ENCODE results near the gene ZNF334.

ZNF334 gene

DNA sequence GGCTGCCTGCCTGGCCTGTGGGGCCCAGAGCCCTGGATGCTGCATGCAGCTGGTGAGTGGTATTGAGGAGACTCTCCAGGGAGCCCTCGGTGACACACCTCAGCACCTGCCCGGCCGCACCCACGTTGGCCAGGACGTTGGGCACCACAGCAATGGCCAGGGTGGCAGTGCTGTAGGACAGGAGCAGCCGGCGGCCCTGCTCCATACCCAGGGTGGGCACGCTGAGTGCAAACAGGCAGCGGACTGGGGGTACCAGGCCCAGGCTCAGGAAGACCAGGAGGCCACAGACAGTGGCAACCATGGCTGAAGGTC is 32.4 kb upstream of the ZNF334 start:
- no peak for DNase-seq (ENCODE audit: low spot score)

DNA sequence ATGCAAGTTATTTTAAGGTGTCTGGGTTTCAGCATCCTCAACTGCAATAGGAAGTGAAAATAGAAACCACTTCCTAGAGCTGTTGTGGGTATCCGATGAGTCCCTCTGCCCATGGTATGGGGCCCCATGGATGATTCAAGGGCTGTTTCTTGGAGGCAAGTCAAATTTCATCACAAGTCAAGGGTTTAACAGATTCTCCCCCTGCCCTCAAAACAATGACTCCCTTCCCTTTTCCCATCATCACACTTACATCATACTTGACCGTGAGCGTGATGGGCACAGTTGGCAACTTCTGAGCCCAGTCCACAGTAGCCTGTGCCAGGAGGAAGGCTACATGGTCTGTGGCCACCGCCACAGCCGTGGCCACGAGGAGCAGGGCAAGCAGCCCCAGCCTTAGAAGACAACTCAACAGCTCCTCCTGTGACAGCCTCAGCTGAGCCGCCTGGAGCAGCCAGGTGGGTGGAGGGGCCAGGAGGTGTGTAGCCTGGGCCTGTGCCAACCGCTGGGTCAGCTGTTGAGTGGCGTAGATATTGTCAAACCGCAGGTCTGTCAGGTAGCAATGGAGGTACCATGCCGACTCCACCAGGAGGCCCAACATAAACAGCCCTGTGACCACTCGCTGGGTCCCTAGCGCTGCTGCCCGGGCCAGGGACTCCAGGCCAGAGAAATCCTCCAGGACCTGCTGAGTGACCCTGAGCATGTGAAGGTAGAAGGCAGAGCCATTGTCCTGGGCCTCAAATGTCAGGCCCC is 31.9 kb upstream of the ZNF334 start:
- peak; percentile 23 for DNase-seq (ENCODE audit: low spot score)

DNA sequence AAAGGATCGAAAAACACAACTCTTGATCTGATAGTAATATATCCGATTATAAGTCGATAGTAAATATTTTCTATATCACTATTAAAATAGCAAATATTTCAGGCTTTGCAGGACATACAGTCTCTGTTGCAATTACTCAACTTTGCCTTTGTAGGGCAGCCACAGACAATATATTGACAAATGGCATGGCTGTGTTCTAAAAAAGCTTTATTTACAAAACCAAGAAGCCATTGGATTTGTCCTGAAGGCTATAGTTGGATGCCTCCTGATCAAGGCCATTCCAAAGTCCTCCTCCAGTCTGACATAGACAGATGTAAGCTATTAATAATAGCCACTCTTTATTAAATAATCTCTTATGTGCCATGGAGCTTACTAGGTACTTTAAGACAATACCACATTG is 31.2 kb upstream of the ZNF334 start:
- DNase-seq (ENCODE audit: low spot score): no peak

DNA sequence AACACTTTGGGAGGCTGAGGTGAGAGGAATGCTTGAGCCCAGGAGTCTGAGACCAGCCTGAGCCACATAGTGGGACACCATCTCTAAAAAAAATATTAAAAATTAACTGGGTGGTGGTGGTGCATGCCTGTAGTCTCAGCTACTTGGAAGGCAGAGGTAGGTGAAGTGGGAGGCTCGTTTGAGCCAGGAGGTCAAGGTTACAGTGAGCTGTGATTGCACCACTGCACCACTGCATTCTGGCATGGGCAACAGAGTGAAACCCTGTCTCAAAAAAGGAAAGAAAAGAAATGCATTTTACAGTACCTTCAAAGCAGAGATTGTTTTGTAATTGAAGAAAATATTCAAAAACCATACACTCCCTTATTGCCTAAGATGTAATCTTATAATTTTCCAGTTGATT is 30.6 kb upstream of the ZNF334 start:
- no peak for DNase-seq (ENCODE audit: low spot score)

DNA sequence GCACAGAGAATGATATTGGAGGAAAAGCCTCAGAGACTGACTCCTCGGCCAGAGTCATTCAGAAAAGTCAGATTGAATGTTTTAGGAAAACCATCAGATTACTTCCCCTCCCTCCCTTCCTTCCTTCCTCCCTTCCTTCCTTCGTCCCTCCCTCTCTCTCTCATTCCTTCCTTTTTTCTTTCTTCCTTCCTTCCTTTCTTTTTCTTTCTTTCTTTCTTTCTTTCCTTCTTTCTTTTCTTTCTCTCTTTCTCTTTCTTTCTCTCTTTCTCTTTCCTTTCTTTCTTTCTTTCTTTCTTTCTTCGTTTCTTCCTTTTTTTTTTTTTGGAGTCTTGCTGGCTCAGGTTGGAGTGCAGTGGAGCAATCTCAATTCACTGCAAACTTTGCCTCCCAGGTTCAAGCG is 29.7 kb upstream of the ZNF334 start:
- DNase-seq (ENCODE audit: low spot score): no peak

DNA sequence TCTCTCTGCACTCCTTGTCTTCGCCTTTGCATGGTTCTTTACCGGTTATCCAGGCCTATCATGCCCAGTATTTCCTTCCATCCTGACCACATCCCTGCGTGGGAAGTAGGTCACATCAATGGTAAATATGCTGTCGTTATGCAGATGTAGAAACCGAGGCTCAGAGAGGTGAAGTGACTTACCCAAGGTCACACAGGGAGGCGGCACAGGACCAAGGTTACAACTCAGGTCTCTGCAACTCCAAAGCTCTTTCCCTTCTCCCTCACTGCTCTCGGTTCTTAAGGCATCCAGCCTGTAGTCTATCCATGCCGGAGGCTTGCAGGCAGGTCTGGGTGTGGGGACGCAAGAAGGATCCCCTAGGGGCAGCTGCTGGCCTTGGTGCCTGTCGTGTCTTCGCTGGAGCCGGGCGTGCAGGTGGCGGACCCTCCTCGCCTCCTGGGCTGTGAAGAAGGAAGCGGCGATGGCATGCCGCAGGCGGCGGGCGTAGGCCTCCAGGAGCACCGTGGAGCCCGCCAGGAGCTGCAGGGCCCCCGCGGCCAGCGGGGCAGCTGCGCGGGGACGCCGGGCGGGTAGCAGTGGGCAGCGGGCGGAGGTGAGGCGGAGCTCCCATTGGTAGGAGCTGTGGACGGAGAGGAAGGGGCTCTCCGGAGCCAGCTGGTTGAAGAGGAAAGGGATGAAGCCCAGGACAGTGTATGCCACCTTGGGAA is 28.0 kb upstream of the ZNF334 start:
- no peak for DNase-seq (ENCODE audit: low spot score)

DNA sequence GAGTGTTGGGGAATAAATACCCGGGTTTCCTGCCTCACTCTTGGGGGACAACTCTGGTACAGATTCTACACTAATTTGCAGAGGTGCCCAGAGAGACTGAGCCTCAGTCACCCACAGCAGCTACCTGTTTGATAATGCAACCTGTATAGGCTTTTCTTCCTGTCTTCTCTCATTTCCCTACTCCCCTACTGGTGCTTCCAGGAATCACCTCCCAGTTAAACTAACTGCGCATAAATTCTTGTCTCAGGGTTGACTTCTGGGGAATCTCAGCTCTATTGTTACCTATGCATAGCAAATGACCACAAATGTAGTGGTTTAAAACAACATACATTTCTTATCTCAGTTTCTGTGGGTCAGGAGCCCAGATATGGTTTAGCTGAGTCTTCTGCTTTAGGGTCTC is 25.8 kb upstream of the ZNF334 start:
- DNase-seq (ENCODE audit: low spot score): no peak

DNA sequence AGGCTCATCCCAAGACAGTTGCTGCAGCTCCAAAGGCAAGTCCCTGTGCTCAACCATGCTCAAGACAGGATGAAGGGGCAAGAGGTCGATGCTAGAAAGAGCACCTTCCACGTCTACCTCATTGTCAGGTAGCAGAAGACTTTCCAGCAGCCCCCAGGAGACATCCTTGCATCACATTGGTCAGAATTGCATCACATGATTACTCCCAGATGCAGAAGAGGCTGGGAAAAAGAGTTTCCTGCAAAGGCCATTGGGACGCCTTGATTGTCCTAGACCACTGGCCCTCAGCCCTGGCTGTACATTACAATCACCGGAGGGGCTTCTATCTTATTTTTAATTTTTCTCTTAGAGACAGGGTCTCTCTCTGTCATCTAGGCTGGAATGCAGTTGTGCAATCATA is 17.3 kb upstream of the ZNF334 start:
- no peak for DNase-seq (ENCODE audit: low spot score)

DNA sequence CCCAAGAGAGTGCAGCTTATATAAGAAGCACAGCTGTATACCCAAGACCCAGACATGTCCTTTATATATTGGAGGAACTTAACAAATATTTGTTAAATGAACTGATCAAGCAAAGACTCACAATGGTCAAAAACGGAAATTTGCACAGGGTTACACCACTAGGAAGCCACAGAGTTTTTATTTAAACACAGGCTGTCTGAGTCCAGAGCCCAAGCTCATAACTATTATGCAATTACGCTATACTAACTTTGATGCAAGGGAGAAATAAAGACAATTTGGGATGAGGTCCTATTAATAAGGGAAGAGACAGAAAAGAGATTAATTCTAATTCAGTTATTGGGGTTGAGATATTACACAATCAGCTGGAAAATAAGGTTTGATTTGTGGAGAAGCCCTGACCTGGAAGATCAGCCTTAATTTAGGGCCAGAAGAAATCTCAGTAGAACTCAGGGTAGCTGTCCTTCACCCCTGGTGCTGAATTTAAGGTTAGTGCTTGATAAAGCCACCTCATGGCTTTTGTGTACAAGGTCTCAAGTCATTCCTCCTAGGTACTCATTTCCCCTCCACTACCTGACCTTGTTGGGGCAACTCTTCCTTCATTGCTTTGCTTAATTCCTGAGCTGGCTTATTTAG is 10.5 kb upstream of the ZNF334 start:
- no peak for DNase-seq (ENCODE audit: low spot score)

DNA sequence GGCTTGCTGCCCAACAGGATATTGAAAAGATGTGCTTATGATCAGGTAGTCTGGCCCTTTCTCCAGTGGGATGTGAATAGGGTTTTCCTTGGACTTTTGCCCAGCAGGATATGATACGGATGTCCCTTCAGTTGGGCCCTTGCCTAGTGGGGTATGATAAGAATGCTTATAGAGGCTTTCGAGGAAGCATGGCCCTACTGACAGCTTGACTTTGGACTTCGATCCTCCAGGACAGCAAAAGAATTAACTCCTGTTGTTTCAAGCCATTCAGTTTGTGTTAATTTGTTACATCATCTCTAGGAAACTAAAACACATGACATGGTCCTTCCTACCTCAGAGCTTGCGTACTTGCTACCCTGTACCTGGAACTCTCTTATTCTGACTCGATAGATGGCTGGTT is 9.7 kb upstream of the ZNF334 start:
- DNase-seq (ENCODE audit: low spot score): no peak

DNA sequence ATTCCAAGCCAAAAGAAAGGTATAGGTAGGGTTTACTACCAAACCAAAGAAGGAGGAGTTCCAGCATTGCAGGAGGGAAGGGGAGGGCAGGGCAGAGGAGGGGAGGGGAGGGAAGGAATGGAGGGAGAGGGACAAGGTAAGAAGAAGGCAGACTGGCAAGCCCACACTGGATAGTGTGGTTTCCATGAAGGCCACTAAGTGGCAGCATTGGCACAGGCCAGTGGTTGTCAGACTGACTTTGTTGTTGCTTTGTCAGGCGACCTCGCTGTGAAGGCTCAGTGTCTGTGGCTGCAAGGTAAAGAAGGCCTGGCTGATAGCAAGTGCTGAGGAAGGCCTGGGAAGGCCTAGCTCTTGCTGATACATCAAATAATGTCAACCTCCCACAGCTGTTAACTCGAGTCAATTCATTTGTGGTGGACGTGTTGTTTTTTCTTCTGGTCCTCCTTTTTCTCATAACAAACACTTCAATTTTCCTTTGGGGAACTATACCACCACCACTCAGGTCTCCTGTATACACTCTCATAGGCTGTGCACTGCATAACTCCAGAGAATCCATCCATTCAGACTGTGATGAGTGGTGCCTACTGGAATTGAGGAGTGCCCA is 7.7 kb upstream of the ZNF334 start:
- peak; percentile 69 for DNase-seq (ENCODE audit: low spot score)

DNA sequence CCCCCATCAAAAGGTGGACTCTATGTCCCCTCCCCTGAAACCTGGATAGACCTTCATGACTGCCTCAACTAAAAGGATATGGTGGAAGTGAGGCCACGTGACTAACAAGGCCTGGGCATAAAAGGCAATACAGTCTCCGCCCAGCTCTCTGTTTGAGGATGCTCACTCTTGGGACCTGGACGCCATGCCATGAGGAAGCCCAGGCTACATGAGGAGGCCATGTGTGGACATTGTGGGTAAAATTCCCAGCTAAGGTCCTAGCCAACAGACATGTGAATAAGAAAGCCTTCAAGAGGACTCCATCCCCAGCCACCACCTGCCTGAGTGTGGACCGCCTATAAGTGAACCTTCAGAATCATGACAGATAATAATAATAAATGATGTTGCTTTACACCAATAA is 7.2 kb upstream of the ZNF334 start:
- no peak for DNase-seq (ENCODE audit: low spot score)

DNA sequence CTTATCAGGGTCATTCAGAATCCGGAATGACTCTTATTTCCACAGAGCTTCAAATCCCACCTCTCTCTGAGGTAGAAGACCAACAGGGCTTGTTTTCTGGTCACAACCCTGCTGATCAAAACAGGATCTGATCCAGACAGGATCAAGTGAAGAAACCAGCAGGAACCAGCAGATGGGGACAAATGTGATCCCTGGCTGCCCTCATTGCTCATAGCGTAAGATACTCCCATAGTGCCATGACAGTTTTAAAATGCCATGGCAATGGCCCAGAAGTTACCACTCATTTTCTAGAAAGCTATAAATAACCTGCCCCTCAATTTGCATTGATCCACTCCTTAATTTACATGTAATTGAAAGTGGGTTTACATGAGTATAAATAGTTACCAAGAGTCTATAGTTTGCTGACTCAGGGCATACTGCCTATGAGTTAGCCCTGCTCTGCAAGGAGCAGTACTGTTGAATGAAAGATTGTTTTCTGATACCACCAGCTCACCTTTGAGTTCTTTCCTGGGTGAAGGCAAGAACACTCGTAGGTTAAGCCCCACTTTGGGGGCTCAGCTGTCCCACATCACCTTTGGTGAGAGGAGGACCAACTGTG is 6.2 kb upstream of the ZNF334 start:
- no peak for DNase-seq (ENCODE audit: low spot score)

DNA sequence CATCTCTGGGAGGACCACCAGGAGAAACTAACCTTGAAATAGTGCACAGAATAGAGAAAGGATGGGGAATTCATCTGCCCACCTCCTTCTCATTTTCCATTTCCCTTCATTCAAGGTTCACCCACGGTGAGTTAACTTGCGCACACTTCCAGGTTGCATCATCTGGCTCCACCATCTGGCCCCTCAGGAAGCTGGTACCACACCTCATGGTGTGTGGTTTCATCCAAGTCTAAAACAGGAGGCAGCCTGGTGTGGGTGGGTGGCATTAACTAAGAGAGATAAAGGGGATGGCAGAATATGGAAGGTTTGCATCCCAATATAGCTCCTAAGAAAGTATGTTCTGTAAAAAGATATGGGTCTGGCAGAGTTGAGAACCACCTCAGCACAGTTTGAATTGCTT is 3.8 kb downstream of the ZNF334 start:
- DNase-seq (ENCODE audit: low spot score): no peak

DNA sequence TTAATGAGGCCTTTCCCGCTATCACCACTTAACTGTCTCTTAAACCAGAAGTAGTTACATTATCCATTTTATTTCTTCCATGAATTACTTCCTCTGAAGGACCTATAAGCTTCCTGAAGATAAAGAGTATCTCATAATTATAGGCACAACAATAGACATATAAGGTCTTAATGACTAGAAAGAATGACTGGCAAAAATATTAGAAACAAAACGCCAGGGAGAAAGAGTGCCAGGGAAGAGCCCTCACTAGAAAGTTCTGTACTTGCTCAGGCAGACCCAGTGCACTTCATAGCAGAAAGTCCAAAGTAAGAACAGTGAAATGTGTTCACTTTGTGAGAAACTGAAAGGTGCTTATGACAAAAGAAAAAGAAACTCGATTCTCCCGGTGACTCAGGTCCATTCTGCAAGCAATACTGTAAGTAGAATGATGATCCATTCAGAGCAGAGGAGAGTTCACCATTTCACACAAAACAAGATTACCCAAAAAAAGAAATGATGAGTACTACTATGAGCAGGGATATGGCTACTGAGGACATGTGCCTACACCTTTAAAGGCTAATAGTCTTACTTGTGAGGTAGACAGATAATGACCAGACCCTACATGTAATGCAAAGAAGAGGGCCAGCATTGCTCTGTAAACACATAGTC is 5.5 kb downstream of the ZNF334 start:
- no peak for DNase-seq (ENCODE audit: low spot score)

DNA sequence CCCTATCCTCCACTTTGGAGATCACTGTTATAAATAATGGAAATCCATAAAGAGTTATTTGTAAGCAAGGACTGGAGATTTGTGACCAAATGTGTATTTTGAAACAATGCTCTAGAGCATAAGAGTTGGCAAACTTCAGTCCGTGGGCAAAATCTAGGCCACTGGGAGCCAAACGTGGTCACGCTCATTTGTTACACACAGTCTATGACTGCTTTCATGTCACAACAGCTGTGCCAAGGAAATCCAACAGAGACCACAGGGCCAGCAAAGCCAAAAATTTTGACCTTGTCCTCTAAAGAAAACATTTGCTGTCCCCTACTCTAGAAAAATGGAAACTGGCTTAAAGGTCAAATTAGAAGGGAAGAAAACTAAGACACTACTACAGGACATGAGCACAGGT is 7.9 kb downstream of the ZNF334 start:
- DNase-seq (ENCODE audit: low spot score): no peak

DNA sequence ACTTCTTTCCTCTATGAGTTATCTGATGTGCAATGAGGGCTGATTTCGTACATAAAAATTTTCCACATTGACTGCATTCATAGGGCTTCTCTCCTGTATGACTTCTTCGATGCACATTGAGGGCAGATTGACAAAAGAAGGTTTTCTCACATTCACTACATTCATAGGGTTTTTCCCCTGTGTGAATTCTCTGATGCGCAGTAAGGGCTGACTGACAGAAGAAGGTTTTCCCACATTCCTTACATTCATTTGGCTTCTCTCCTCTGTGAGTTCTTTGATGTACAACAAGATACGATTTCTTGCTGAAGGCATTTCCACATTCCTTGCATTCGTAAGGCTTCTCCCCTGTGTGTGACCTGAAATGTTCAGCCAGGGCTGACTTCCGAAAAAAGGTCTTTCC is 11.4 kb downstream of the ZNF334 start:
- DNase-seq (ENCODE audit: low spot score): no peak

DNA sequence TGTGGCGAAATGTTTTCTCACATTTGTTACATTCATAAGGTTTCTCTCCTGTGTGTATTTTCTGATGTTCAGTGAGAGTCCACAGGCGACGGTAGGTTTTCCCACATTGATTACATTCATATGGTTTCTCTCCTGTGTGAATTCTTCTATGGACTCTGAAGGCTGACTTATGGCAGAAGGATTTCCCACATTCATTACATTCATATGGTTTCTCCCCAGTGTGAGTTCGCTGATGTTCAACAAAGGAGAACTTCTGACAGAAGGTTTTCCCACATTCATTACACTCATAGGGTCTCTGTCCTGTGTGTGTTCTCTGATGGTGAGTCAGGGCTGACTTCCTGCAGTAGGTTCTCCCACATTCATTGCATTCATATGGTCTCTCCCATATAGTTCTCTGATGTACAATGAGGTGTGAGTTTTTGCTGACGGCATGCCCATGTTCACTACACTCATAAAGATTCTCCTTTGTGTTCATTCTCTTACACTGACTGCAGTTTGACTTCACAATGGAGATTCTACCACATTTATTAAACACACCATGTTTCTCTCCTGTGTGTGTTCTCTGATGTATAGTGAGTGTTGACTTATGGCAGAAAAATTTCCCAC is 11.9 kb downstream of the ZNF334 start:
- DNase-seq (ENCODE audit: low spot score): no peak

DNA sequence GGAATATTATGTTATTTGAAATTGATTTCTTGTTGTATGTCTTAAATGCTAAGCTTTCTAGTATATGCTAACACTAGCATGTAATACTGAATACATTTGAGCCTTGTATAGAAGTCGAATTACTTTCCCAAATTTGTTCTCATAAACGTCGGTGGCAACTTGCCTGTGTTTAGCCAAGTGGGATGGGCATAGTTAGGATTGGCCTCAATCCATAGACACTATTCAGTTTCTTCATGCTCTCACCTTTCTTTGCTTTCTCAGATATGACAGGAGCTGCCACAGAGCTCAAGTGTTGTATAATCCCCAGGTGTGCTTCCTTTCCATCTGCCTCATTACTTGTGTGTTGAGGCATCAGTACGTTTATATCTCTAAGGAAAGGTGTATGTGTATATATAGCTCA is 19.3 kb downstream of the ZNF334 start:
- no peak for DNase-seq (ENCODE audit: low spot score)

DNA sequence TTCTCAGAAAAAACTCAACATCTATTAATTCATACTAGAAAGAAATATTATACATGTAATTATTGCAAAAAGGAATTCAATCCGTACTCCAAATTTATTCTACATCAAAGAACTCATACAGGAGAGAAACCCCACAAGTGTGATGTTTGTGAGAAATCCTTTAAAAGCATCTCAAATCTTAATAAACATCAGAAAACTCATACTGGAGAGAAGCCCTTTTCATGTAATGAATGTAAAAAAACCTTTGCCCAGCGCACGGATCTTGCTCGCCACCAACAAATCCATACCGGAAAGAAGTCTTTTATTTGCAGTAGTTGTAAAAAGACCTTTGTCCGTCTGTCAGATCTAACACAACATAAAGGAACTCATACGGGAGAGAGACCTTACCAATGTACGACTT is 22.0 kb downstream of the ZNF334 start:
- DNase-seq (ENCODE audit: low spot score): no peak

DNA sequence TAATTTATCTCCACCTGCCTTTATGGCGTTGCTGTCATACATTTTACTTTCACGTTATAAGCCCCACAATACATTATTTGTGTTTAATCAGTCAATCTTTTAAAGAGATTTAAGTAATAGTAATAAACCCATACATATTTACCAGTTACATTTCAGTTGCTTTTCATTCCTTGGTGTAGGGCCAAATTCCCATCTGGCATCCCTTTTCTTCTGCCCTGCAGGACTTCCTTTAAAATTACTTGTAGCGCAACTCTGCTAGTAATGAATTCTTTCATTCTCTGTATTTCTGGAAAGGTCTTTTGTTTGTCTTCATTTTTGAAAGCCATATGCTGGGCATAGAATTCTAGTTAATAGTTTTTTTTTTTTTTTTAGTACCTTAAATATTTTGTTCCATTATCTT is 24.9 kb downstream of the ZNF334 start:
- DNase-seq (ENCODE audit: low spot score): no peak

DNA sequence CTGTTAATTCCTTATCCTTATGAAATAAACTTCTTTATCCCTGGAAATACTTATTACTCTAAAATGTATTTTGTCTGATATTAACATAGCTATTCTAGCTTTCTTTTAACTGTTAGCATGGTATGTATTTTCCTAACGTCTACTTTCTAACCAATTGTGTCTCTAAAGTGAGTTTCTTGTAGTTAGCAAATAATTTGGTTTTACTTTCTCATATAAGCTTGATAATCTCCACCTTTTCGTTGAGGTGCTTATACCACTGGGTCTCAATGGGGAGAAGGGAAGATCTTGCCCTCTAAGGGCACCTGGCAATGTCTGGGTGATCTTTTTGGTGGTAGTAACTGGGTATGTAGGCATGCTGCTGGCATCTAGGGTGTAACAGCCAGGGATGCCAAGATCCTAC is 25.7 kb downstream of the ZNF334 start:
- no peak for DNase-seq (ENCODE audit: low spot score)
